GM21619 (cell line): ENCODE measurements around the gene INPP5D.
"Not testable (repeated sequence)": the region's sequence is repeated elsewhere in the genome, so short reads cannot be mapped to it uniquely, and the experiment has no call there.

Experiments used
- ATAC-seq: cut with Tn5 transposase; IDR thresholded peaks from one replicate; pipeline ENCODE4 v1.9.1; 2021; ENCODE audit not compliant: unreplicated experiment

INPP5D gene

DNA sequence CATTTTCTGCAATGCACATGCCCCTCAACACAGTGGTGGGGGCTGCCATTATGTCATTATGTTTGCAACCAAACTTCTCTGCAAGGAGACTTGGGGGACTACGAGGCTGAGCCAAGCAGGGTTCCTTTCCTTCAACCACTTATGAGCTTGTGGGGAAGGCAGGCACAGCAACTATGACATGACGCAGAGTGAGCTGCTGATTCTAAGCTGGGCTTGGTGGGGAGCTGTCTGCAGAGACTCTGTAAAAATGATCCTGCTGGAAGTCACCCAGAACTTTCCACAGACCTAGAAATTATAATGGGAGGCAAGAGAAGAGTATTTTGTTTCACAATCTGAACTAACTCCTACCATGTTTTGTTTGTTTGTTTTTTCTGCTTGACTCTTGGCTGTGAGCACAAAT lies 55.6 kb downstream of the INPP5D start:
- no peak for ATAC-seq

DNA sequence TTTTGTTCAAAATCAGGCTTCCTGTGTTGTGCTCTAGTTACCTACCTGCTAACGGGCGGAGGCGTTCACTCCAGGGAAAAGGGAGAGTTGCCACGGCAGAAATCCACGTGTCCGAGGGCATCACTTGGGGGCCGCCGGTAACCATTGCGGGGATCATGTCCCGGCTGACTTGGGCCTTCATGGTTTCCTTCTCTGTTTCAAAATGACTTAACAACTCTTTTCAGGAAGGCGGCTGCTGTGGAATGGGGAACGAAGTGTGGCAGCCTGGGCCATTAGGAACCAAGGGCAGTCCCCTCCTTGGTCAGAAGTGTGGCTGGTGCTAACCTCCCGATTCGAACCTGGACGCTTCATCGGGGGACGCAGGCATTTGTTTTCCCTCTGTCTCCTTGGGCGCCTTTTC lies 56.8 kb downstream of the INPP5D start:
- no peak for ATAC-seq

DNA sequence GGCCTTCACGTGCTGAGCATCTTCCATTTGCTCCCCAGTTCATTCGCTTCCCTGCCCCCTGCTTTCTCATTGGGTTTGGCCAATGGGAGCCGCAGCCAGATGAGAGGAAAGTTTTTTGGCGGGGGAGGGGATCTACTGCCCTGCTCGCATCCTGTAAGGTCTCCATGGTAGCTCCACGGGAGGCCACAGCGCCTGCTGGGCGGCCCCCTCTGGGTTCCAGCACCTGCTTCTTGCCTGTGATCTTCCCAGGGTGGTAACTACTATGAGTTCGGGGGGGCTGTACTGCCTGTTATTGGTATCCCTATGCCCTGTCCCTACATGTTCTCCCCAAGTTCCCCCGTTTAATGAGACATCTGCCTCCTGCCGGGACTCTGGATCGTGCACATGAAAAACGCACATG lies 57.2 kb downstream of the INPP5D start:
- ATAC-seq, result no peak

DNA sequence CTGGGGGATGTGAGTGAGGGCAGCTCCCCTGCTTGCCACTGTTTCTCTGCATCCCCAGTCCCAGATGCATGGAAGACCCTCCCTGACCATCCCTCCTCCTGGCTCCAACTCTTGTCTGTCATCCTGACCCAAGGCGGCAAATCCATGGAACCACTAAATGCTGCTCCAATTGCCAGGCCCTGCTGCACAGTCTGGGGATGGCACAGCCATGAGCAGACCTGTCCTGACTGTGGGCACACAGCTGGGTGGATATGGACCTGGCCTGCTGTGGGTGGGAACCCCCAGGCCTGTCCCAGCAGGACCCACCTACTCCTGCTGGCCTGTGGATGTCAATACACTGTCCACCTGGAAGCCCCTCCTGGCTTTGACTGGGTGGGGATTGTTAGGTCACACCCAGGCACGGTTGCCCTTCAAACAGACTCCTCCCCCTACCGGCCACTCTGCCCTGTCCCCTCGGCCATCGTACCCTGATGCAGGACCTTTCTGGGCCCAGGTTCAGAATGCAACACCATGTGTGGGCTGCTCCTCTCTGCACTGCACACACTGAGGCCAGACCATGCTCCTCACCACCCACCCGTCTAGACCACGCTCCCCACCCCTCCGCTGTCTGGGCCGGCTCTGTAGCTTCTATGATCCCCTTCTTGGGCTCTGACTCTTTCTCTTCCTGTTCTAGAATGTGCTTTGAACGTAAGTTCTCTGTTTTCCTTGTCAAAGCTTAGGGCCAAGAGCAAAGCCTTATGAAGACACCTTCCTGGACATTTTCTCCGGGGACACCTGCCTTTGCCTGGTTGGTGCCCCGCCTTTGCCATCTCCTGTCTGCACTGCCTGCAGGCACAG lies 57.9 kb downstream of the INPP5D start:
- ATAC-seq, result no peak

DNA sequence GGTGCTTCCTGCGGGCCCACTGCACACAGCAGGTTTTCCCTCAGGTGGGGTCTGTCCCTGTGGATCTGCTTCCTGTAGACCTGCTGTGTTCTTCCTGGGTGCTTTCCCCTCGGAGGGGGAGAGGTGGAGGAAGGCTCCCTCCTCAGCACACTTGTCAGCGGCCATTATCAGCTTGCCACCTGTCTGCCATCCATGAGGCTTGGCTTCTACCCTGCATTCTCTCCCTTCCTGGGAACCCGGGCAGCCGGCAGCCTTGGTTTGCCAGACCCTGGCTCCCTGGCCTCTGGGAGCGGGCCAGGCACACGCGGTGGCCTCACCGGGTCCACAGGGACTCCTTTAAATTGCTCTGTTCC lies 58.5 kb downstream of the INPP5D start:
- no peak for ATAC-seq

DNA sequence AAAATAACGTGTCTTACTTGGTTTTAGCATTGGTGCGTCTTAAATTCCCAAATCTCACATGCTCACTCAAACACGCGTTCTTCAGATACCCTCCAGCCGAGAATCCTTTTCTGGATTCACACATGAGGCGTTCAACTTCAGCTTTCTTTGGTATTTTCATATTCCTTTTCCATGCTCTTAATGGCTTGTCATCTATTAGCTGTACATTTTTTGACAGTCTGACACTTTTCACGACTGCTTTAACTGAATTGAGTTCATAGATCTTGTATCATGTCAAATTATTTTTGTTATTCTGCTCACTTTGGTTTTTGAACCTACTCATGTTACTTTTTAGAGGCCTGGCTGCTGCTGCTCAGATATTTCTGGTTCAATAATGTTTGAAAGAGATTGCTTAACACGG lies 59.0 kb downstream of the INPP5D start:
- ATAC-seq, result no peak

DNA sequence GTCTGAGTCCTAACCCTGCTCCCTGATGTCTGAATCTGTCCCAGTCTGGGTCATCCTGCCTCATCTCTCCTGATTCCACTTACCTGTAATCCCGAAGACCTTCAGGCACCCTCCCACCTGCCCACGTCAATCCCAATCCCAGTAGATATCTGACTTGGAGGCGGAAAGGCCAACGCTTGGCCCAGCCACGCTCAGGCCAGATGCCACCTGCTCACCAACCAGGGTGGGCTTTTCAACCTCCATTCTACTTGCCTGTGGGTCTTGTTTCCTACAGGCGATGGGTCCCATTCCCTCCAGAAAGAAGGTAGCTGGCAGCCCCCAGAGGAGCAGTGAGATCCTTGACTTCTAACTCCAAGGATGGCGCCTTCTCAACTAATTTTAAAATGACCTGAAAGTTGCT lies 59.7 kb downstream of the INPP5D start:
- ATAC-seq, result no peak

DNA sequence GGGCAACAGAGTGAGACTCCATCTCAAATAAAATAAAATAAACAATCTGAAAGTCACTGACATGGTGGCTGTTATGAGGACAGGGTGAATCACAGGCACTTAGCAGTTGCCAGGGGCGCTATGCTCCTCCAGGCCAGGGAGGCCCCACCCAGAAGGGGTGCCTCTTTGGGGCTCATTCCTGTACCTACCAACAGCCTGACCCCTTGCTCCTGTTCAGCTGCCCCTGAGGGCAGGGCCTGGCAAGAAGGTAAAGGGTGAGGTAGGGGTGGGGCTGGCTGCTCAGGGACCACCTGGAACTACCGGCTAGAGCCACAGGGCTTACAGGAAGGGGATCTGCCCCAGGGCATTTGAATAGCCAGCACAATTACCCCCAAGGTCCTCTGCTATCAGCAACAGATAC lies 60.3 kb downstream of the INPP5D start:
- no peak for ATAC-seq

DNA sequence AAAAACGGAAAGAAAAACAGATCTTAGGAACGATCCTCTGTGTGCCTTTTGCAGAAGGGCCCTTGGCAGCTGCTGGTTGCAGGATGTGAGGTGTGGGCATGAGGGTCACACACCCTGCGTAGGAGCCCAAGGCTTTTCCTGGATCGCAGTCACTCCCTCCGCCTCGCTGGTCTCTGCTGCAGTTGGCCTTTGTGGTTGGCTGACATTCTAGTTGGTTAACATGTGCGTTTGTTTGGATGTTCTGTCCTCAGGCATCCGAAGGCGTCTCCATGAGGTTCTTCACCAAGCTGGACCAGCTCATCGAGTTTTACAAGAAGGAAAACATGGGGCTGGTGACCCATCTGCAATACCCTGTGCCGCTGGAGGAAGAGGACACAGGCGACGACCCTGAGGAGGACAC lies 61.7 kb downstream of the INPP5D start:
- ATAC-seq, result no peak

DNA sequence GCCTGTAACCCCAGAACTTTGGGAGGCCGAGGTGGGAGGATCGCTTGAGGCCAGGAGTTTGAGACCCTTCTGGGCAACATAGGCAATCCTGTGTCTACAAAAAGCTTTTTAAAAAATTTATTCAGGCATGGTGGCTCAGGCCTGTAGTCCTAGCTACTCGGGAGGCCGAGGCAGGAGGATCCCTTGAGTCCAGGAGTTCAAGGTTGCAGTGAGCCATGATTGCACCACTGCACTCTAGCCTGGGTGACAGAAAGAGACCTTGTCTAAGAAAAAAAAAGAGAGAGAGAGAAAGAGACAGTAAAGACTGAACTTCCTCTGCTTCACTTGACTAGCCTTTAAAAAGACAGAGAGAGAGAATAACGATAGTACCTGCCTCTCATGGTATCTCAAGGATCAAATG lies 62.4 kb downstream of the INPP5D start:
- ATAC-seq, result no peak

DNA sequence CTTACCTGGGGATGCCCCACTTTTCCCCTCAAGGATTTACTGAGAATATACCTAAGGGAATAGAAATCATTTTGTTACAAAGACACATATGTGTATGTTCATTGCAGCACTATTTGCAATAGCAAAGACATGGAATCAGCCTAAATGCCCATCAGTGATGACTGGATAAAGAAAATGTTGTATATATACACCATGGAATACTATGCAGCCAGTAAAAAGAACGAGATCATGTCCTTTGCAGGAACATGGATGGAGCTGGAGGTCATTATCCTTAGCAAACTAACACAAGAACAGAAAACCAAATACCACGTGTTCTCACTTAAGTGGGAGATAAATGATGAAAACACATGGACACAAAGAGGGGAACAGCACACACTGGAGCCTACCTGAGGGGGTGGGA lies 63.4 kb downstream of the INPP5D start:
- ATAC-seq, result not testable (repeated sequence)

DNA sequence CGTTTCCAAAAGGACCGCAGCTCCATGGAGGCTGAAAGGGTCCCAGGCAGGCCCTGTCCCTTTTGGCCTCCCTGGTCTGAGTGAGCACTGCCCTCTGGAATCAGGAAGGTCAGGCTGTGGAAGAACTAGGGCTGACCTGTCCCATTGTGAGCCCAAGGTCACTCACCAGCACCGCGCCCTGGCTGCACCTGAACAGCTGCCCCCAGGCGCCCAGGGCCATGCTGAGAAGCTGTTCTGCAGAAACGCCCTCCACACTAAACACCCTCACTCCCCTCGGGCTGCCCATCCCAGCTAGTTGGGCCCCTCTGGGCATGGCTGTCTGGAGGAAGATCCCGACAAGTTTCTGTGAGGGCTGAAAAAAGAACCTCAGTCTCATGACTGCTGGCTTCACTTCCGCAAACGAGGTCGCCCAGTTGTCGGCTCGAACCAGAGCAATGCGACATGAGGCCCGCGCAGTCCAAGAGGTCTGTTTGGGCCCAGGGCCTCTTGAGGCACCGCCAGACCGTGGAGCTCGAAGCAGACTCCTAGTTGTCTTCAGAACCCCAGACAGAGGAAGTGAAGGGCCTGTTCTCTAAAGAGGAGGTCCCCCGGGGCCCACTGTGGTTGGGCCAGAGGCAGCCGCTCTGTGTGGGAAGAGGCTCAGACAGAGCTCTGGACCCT lies 64.4 kb downstream of the INPP5D start:
- ATAC-seq, result peak; percentile 87

DNA sequence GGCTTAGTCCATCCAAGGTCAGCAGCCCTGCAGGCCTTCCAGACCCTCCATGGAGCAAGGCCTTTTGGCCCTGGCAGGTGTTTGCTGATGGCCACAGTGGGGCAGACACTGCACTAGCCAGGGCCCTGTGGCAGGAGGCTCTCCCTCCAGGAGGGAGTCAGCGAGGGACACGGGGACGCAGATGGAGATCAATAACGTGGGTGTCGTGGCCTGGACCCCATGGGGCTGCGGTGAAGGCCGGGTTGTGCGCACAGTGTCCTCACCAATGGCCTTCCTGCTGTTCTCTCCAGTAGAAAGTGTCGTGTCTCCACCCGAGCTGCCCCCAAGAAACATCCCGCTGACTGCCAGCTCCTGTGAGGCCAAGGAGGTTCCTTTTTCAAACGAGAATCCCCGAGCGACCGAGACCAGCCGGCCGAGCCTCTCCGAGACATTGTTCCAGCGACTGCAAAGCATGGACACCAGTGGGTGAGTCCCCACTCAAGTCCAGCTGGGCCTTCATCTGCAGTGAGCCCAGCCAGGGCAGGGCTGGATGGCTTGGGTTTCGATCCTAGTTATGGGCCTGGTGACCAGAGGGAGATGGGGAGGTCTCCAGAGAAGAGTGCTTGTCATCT lies 65.4 kb downstream of the INPP5D start:
- no peak for ATAC-seq

DNA sequence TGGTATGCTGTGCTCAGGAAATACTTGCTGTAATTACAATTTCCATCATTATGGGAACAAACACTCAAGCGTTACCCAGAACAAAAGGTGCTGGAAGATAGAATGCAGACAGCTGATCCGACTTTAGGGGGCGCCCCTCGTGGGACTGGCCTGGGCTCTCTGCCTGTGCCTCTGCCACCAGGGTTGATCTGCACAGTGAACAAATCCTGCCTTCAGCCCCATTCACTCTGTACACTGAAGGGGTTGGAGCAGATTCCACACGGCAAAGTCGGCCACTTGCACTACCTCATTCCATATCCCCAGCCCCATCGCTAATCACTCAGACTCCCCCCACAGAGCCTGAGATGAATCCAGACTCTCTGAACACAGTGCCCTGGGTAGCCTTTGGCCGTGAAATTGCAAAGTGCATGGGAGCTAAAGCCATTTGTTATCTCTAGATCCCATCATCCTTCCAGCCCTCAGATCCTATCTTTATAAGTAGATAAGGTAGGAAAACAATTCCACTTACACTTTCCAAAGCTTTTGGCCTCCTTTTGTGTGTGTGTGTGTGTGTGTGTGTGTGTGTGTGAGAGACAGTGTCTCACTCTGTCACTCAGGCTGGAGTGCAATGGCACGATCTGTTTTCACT lies 69.3 kb downstream of the INPP5D start:
- no peak for ATAC-seq

DNA sequence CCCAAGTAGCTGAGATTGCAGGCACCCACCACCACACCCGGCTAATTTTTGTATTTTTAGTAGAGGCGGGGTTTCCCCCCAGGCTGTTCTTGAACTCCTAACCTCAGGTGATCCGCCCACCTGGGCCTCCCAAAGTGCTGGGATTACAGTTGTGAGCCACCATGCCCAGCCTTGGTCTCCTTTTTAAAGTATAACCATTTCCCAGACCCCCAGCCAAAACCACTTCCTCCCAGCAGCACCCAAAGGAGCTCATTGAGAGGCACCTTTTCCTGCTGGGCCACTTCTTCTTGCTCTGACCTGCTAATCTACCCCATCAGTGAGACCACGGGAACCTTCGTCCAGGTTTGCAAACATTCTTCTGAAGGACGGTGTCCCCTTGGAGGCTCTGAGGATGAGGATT lies 69.9 kb downstream of the INPP5D start:
- ATAC-seq, result no peak

DNA sequence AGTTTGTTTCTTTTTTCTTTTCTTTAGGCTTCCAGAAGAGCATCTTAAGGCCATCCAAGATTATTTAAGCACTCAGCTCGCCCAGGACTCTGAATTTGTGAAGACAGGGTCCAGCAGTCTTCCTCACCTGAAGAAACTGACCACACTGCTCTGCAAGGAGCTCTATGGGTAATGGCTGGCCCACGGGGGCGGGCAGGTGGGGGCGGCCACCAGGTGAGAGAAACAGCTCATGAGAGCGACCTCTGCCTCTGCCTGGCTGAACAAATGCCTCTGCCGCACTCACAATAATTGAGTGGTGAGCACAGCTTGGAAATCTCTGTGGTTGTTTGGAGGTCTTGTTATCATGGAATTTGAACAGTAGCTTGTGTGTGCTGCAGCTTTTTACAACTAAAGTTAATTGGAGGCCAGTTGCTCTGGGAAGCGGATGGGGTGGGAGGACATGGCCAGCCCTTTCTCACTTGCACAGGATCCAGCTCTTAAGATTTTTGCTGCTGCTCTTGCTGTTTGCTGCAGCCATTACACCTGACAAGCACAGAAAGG lies 70.4 kb downstream of the INPP5D start:
- no peak for ATAC-seq

DNA sequence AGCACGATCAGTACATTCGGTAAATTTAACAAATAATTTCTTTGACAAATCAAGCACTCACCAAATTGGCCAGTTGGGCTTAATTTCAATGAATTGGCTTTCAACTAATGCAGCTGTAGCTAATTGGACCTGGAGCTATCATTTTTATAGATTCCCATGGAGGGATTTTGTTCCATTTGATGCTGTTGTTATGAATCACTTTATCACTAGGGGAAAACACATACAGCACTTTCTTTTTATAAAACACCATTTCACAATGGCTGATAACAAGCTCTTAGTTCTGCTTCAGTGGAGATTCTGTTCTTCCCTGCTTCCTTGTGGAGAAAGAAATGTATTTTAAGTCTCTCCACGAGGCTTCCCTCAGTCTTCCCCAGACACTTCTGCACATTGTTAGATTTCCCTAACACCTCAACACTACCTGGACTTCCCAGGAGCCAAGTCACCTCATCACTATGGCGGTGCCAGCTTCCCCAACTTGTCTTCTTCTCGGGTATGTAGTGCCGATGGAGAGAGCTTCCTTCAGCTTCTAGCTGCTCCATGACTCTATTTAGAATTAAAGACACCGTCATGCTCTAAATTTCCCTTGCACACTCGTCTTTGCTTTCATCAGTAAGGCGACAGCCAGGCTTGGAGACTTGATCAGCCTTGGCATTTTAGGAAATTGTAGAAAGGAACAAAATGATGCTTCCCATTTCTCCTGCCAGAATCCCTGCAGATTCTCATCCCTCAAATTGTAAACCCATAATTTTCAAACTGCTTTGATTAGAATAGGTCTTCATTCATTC lies 72.0 kb downstream of the INPP5D start:
- no peak for ATAC-seq

DNA sequence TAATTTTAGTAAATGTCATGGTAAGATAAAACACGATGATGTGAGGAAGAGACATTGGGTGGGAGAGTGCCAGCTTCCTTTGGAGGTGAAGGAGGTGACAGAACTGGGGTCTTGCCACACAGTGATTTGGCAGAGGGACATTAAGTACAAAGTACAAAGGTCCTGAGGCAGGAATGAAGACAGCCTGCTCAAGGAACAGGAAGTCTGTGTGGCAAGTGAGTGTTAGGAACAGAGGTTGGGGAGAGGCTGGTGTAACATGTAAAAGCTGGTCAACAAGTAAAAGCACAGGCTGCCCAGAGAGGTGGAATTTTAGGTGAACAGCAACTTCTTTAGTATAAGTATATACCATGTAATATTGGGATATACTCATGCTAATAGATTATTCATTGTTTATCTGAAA lies 73.1 kb downstream of the INPP5D start:
- no peak for ATAC-seq

DNA sequence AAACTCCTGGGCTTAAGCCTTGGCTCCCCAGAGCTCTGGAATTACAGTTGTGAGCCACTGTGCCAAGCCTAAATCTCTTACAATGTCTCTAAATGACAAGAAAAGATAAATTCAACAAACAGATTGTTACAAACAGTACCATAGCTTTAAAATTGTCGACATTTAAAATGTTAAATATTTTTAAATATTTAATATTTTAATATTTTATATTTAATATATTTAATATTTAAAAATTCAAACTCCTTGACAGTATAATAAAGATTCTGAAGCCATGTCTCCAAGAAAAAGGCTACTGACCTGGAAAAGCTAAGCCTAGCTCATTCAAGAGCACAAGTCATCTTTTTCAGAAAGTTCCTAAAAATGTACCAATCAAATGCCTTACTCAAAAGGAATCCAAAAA lies 75.3 kb downstream of the INPP5D start:
- no peak for ATAC-seq

DNA sequence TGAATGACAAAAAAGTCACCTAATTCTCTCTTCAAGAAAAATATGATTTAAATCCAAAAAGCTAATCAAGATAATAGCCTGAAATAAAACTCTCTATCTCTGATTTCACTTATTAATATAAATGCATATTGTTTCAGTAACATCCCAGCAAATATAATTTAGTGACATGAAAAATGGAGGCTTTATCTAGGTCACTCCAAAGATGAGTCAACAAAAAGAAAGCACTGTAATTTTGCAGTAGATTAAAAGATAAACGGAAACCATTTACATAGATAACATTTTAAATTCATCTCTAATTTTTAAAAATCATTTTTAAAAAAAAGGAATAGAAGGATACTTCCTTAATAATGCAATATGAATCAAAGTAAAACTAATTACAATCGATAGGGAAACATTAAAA lies 76.9 kb downstream of the INPP5D start:
- no peak for ATAC-seq

DNA sequence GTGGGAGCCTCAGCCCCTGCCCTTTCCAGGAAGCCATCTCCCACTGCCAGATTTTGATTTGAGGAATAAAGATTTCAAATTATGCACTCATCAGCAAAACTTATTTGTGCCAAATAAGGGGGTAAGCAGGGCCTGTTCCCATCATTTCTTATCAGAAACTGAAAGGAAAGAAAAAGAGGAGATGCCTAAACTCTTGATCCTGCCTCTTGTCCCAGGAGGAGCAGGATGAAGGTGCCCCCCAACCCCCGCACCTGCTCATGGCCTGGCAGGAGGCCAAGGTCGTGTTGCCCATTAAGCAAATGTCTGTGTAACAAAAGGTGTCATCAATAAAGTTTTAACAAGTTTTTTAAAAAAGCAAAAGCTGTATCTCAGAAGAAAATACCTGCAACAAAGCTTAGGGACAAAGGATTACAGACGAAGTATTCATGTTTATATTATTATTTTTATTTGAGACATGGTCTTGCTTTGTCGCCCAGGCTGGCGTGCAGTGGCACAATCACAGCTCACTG lies 80.0 kb downstream of the INPP5D start:
- no peak for ATAC-seq
